DLD1 (cell line): ENCODE measurements around the gene IL2RA.
"Not testable (repeated sequence)": the region's sequence is repeated elsewhere in the genome, so short reads cannot be mapped to it uniquely, and the experiment has no call there.

Experiments used
- in situ Hi-C: cut with HindIII; loops from 2 replicates; pipeline ENCODE4 v1.10.0; 2017; ENCODE audit warnings: low sequenced_read_pairs

Gene IL2RA

DNA sequence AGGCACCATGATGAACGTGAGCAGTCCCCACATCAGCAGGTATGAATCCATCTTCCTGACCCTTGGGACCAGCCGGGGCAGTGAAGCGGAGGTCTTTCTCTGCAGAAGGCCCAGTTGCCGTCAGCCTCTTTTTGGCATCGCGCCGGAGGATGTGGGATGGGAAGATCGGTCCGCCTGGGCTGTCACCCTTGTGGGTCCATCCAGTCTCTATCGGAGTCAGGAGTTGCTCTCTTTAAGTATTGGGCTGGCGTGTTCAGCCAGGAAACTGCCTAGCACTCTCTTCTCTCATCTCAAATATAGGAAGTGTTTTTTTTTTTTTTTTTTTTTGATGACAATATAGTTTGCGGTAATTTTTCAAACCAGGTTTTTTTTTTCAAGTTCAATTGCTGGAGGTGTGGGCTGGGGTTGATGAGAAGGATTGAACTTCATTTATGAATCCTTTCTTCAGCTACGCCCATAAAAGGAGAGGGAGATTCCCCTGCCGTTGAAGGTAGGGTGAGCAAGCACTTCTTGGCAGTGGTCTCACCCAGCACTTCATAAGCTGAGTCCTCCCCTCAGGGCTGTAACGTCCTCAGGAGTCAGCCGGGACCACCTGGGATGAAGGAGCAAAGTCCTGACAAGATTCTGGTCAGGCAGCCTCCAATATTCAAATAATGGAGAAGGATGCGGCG is at the start of gene IL2RA:
IL2RA (minus strand) TSS at position 267 of the 671 bp plus-strand sequence; CDS start at position 51, 216 bp downstream.
- in situ Hi-C loops, result no loop called here

GRCh38 chr10:6110136-6110535 is 48.0 kb upstream of the IL2RA start:
- in situ Hi-C loops, result no loop called here

DNA sequence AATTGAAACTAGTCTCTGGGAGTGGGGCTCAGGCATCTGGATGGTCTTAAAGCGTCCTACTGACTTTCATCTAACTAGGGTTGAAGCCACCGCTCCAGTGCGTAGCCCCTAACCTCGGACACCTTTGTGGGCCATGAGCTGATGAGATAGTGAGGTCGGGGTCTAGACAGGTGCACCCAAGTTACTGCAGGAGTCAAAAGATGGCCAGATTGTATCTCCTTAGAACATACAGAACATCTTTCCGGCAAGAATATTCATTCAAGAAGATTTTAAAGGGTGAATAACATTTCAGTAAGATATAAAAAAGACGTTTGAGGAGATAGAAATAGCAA is 47.2 kb upstream of the IL2RA start:
- in situ Hi-C loops, result no loop called here

GRCh38 chr10:6108631-6109443 is 46.7 kb upstream of the IL2RA start:
- in situ Hi-C loops, result no loop called here

GRCh38 chr10:6108072-6108471 is 45.9 kb upstream of the IL2RA start:
- in situ Hi-C loops, result no loop called here

DNA sequence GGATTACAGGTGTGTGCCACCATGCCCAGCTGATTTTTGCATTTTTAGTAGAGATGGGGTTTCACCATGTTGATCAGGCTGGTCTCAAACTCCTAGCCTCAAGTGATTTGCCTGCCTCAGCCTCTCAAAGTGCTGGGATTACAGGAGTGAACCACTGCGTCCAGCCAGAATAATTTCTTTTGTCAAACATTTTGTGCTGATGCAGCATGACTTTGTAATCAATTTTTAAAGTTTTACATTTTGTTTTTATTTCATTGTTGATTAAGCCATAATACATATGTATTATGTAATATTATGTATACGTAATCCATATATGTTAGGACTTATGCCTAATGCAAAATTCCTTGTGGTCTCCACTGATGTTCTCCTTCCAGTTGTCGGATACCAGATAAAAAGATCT is 45.4 kb upstream of the IL2RA start:
- in situ Hi-C loops, result not testable (repeated sequence)

DNA sequence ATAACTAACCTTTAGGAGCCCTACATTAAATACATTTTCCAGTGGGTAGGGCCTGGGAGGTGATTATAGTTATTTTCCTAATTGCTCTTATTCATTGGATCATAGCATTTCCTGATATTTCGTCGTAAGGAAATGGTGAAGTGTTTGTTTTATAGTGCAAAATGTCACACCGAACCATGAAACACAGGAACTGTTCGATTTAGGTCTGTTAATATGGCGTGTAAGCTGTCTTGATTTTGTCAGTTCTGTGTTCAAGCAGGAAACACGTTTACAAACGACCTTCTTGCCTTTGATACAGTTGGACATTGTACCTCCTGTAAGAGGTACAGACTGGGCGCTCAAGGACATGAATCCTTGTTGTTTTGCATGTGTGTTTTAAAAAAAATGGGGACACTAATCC is 41.4 kb upstream of the IL2RA start:
- in situ Hi-C loops, result no loop called here

DNA sequence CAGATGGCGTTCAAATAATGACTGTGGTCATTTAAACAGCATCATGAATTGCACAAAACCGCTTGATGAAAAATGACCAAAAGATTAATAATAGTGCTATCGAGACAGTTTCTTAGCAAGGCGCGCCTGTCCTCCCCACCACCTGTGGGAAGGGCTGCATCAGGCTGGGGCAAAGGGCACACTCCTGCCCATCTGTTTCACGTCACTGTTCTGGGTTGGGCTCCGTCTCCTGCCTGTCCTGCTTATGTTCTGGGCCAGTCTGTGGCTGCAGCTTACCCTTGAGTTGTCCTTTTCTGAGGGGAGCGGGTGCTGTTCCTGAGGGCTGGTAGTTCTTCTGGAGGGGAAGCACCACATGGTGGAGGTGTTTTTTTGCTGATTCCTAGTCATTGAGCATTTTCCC is 40.0 kb upstream of the IL2RA start:
- in situ Hi-C loops, result no loop called here

DNA sequence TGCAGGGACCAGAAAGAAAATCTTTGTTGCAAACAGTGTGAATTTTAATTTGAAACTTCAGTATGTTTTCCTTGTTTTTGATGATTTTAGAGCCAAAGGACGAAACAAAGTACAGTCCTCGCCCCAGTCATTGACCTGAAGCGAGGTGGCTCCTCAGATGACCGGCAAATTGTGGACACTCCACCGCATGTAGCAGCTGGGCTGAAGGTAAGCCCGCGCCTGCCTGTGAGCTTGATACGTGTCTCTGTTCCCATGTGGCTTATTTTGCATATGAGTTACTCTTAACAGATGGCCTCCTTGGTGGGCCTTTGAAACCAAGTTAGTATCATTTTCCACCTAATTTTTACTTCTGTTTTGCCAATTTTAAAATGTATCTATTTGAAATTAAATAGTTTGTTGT is 39.0 kb upstream of the IL2RA start:
- in situ Hi-C loops, result no loop called here

DNA sequence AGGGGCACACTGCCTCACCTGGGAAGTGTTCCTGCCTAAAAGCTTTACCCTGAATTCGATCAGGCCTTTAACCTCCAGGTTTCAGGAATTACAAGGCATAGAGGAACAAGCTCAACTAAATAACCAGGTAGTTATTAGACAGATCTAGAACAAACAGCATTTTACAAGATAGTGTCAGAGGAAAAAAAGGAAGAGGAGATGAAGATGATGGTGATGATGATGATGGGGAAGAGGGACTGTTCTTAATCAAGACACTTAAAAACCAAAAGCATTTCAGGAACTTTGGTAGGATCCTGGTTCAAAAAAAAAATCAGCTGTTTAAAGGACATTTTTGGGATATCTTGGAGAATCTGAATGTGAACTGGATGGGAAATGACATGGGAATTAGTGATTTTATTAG is 38.2 kb upstream of the IL2RA start:
- in situ Hi-C loops, result no loop called here

GRCh38 chr10:6098156-6098555 is 36.0 kb upstream of the IL2RA start:
- in situ Hi-C loops, result no loop called here

DNA sequence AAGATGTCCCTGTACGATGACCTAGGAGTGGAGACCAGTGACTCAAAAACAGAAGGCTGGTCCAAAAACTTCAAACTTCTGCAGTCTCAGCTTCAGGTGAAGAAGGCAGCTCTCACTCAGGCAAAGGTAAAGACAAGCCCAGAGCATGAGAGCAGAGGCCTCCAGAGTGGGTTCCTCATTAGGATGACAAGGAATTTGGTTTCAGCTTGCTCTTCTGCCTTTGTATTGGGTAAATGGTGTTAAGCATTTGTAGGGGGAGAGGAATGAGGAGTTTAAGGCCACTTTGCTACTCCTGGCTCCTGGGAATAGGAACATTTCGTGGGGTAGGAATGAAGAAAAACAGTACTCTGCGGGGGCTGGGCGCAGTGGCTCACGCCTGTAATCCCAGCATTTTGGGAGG is 34.9 kb upstream of the IL2RA start:
- in situ Hi-C loops, result no loop called here

- in situ Hi-C loops, result no loop called here
Observed at GRCh38 chr10:6095810-6096570, 33.8 kb upstream of the IL2RA start.

GRCh38 chr10:6092731-6093130 is 30.6 kb upstream of the IL2RA start:
- in situ Hi-C loops, result no loop called here

DNA sequence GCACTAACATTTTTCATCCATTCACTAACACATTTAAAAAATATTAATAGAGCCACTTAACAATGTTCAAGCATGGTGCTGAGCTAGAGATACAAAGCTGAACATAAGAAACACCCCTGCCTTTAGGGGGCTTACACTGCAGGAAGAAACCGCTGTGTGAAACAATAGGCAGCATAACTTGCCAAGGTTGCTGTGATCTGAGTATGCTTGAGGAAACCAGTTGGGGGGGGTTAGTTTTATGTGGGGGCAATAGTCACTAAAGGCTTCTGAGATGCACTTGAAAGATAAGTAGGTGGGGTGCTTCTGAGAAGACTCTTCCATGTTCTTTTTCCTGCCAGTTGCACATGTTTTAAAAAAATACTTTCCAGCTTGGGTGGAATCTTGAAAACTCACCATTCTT is 29.5 kb upstream of the IL2RA start:
- in situ Hi-C loops, result no loop called here

DNA sequence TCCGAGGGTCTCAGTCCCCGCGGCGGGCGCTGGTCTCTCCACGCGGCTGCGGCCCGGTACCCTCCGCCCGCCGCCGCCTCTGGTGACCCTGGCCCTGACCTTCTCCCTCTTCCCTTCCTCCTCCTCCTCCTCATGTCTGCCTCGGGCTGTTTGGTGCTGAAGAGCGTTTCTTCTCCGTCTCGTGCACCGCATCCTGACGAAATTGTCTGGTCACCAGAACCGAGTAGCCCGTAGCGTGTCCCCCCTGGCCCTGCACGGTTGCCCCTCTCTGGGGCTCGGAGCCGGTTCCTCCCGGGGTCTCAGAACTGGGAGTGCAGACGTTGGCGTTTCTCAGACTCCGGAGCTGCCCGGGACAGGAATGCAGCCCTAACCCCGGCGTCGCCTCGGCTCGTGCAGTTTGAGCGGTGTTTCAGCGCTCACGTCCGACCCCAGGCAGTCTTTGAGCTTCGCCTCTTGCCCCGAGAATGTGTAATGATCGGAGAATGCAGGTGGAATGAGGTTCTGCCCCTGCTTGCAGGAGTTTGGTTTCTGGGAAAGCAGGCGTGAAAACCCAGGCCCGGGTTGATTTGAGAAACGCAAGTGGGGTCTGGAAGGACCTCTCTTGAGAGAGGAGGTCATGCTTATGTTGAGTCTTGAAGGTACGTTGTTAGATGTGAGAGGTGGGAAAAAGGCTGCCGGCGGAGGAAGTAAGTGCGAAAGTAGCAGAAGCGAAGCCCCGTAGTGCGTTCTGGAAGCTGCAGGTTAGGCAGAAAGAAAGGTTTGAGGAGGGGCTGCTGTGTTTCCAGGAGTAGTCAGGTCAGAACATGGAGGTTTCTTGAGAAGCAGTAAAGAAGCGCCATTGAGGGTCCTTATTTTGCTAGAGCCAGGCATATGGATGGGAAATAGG is 27.4 kb upstream of the IL2RA start:
- in situ Hi-C loops, result no loop called here

DNA sequence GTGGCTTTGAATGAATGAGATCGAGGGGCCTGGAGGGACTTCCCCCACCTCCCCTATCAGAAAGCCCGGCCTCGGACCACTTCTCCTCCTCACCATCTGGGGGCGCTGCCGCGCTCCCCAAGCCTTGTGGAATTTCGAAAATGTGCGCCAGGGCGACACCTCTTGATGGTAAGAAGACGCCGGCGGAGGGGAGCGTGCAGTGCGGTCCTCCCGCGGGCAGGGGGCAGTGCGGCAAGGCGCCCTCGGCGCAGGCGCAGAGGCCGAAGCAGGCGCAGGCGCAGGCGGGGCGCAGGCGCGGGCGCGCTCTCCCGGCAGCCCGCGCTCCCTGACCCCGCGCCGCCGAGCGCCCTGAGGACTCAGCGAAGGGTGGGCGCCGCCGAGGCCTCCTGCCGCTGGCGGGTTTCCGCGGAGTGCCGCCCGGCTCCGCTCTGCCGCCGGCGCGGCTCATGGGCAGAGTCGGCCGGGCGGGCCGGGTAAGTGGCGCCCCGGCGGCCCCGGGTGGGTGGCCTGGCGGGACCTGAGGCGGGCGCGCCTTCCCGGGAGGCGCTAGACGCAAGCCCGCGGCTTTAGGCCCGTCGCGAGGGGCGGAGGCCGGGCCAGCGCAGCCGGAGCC is 26.7 kb upstream of the IL2RA start, which contains the start of gene RBM17:
RBM17 (plus strand) TSS at position 314 of the 613 bp plus-strand sequence. CDS start 8,032 bp downstream, outside the sequence.
- in situ Hi-C loops, result no loop called here

GRCh38 chr10:6086375-6087233 is 24.4 kb upstream of the IL2RA start:
- in situ Hi-C loops, result no loop called here
